Astrocyte of the cerebellum (primary cell): ENCODE results near the gene CCNH.

Source experiments
- DNase-seq: peaks from one replicate; pipeline ENCODE4 v3.0.0-alpha.2; 2011; ENCODE audit warnings: low read depth
- H3K4me3 ChIP-seq: 2 replicates; pipeline ENCODE4 v1.5.1; 2011; ENCODE audit warnings: mild to moderate bottlenecking, low read depth, low read length, moderate library complexity
- in situ Hi-C: cut with HindIII; loops from 2 replicates; pipeline ENCODE4 v1.10.0; 2017; ENCODE audit warnings: low sequenced_read_pairs
- TF ChIP-seq, protein P1 (sequence below): IDR thresholded peaks from 2 replicates; pipeline ENCODE4 v1.5.1; 2012; ENCODE audit warnings: low read length, low read depth, moderate library complexity, mild to moderate bottlenecking; ENCODE audit errors: missing control alignments

The CCNH gene

DNA sequence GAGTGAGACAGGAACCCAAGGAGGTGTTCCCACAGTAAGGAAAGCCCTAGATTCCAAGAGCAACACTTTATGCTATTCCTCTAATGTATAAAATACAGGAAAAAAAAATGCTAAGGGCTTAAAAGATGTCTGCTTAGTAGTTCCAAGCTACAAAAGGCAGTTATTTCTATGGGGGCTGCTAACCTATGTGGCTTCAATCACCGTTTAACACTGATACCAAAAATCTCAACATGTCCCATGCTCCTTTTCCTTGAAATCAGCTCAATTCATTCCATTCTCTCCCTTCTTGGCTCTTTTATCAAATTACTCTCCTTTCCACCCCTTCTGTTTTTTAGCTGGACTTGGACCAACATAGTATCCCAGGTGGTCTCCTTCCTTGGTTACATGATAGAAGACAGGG lies 20.6 kb downstream of the CCNH start:
- TF ChIP-seq, protein P1, sequence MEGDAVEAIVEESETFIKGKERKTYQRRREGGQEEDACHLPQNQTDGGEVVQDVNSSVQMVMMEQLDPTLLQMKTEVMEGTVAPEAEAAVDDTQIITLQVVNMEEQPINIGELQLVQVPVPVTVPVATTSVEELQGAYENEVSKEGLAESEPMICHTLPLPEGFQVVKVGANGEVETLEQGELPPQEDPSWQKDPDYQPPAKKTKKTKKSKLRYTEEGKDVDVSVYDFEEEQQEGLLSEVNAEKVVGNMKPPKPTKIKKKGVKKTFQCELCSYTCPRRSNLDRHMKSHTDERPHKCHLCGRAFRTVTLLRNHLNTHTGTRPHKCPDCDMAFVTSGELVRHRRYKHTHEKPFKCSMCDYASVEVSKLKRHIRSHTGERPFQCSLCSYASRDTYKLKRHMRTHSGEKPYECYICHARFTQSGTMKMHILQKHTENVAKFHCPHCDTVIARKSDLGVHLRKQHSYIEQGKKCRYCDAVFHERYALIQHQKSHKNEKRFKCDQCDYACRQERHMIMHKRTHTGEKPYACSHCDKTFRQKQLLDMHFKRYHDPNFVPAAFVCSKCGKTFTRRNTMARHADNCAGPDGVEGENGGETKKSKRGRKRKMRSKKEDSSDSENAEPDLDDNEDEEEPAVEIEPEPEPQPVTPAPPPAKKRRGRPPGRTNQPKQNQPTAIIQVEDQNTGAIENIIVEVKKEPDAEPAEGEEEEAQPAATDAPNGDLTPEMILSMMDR: no peak
- no peak for DNase-seq
- in situ Hi-C loops: no loop called here
- H3K4me3 ChIP-seq: no peak overlapping the region

DNA sequence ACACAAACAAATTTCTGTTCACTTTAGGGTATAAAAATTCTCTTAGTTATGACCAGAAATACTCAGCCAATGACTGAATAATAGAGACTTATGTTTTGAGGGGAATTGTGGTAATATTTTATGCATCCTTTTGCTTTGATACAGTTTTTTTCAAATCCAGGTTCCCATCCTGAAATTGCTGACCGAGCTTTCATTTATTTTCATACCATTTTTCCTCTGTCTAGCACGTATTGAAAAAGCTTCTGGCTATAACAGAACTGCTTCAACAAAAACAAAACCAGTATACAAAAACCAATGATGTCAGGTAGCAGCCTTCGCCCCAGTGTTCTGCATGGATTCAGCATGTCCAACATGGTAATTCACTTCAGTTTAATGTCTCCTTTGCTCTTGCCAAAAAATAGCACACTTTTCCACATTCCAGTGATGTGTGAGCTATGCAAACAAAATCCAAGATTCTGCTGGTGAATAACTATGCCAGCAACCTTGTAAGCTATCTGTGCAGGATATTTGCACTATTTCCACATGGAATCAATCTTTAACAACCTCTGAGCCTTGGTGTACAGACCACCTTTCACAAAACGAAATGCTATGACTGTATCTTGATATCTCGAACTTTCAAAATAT lies 22.0 kb downstream of the CCNH start:
- no peak for DNase-seq
- TF ChIP-seq, protein P1: no peak
- in situ Hi-C loops: no loop called here
- no peak overlapping the region for H3K4me3 ChIP-seq

DNA sequence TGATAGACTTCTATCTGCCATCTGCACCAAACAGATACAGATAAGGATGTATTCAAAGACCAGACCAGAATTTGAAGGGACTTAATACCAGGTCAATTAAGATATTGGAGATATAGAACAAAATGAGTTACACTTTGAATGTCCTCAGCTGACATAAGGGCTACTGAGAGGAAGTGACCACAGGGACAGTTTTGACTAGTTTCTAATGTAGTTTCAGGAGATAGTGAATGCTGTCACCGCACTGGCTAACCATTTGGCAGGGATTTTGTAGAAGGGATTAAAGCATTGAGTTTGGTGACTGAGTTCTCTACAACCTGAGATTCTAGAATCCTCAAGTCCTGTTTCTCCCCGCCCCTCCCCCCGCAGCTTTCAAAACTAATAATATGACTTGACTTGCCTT lies 22.7 kb downstream of the CCNH start:
- DNase-seq: no peak
- TF ChIP-seq, protein P1: no peak
- in situ Hi-C loops: no loop called here
- no peak overlapping the region for H3K4me3 ChIP-seq

DNA sequence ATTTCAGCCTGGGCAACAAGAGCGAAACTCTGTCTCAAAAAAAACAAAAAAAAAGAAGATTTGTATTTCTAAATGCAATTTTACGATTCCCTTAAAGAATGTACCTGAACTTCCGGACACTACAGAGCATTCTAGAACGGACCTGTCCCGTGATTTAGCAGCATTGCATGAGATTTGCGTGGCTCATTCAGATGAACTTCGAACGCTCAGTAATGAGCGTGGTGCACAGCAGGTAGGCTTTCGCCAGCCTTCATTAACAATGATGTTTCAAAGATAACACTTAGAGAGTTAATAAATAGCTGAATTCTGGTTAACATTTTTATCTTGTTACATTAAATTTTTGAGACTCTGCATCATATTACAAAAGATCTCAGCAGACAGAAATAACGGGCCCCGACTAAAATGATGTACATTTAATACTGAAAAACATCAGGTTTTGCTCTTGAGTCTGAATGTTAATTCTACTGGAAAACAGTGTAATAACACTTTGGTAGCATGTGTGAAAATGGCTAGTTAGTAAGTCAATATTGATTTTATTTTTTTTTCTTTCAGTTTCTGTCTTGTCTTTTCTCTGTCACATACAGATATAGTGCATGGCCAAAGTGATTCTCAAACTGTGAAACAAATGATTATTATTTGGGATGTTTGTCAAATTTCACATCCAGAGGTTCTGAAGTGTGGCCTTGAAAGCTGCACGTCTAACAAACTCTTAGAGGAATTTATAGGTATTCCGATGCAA lies 23.3 kb downstream of the CCNH start:
- TF ChIP-seq, protein P1: no peak
- DNase-seq: no peak
- no peak overlapping the region for H3K4me3 ChIP-seq
- in situ Hi-C loops: no loop called here

DNA sequence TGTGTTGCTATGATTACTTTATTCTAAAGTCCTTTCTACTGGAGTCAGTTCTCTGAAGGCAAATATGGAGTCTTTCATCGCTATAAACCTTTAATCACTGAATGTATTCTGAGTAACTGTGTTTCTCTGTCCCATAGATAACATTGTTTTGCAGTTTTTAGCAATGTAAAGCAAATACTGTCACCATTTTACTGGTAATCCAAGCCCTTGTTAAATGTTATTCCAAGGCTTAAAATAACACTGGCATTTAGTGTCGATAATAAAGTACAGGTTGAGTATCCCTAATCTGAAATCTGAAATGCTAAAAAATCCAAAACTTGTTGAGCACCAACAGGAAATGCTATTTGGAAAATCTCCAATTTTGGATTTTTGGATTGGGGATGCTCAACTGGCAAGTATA lies 24.6 kb downstream of the CCNH start:
- no peak overlapping the region for H3K4me3 ChIP-seq
- in situ Hi-C loops: no loop called here
- TF ChIP-seq, protein P1: no peak
- DNase-seq: no peak

DNA sequence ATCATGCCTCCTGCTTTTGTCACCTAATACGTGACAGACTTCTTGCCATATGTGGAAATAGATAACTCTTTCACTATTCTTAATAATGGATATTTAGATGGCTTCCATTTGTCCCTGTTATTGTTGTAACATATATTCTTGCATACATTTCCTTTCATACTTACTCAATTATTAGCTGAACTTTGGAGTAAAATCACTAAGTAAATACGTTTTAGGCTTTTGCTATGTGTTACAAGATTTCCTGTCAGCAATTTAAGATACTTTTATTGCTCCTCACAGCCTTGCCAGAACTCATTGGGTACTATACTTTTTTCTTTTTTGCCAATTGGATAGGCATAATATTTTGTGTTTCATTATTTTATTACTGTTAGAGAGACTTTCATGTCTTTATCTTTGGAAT lies 26.9 kb downstream of the CCNH start:
- TF ChIP-seq, protein P1: no peak
- in situ Hi-C loops: no loop called here
- H3K4me3 ChIP-seq: no peak overlapping the region
- DNase-seq: no peak
